Body of pancreas (tissue), 4 donors: ENCODE measurements around the gene ERO1B.

ENCODE experiments used
- CTCF ChIP-seq, 7 experiments: fragments of 450-650 bp in 4 of 7; fragments of 200-600 bp in 3 of 7; sonication (generic) in 3 of 7; IDR thresholded peaks; one replicate each; pipeline ENCODE4 v1.5.1; 2016 to 2019; ENCODE audit warnings: antibody characterized with exemption in 7 of 7
- POLR2A ChIP-seq, 3 donors: fragments of 450-650 bp; IDR thresholded peaks; one replicate each; pipeline ENCODE4 v1.6.1; 2016; ENCODE audit warnings: antibody characterized with exemption in 3 of 3, mild to moderate bottlenecking in 2 of 3

DNA sequence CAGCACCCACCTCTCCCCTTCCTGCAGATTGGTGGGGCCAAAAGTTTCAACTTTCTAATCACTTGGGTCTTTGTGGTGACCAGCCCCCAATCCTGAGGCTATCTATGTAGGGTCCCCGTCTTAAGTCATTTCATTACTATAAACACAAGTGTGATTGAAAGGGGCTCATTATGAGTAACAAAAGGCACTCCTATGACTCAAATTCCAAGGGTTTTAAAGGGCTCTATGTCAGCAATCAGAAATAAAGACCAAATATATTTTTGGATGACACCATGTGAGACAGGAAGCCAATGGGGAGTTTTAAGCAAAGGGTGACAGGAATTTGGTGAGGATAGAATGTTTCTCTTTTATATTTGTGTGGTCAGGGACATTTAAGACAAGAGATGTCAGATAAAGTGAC lies 6.2 kb downstream of the ERO1B start:
- TF ChIP-seq CTCF (IDR thresholded peaks at IDR 0.05), result no peak
- no peak for TF ChIP-seq POLR2A (IDR thresholded peaks at IDR 0.05)
